GM19452 (cell line): ENCODE results near the gene DAB1.

Experiments used
- ATAC-seq: cut with Tn5 transposase; IDR thresholded peaks from one replicate; pipeline ENCODE4 v1.9.1; 2021; ENCODE audit not compliant: unreplicated experiment

DAB1 gene

DNA sequence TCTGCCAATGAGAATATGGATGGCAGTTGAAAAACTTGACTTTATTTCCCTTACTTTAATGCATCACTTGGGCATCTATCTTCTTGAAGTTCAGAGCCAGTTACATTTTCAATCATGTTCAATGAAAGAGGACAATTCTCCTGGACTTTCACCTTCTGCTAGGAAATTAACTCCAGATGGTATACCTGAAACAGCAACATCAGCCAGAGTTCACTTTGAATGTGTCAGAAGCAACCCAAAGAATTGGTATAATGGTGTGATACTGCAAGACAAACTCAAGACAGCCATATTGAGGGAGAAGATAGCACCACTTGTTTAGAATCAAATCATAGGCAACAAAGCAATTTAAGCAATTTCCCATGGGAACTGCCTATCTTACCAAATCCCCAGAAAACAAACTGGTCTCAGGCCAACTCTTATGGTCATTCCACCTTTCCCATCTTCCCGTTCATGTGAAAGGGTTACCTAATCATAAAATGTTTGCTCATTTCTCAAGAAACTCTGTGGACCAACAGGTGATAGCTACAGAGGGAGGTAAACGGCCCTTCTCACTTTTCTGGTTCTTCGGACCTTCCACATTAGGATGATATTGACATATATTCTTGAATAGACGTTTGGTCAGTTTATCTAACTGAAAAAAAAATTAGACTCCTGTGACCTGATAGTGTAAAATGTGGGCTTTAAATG lies 428.3 kb downstream of the DAB1 start:
- no peak for ATAC-seq

DNA sequence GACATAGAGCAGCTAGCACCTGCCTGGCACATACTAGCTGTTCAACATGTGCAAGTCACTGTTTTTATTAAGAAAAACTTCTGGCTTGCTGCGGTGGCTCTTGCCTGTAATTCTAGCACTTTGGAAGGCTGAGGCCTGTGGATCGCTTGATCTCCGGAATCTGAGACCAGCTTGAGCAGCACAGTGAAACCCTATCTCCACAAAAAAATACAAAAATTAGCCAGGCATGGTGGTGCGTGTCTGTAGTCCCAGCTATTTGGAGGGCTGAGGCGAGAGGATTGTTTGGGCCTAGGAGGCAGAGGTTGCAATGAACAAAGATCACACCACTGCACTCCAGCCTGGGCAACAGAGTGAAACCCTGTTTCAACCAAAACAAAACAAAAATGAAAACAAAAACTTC lies 430.4 kb downstream of the DAB1 start:
- no peak for ATAC-seq

DNA sequence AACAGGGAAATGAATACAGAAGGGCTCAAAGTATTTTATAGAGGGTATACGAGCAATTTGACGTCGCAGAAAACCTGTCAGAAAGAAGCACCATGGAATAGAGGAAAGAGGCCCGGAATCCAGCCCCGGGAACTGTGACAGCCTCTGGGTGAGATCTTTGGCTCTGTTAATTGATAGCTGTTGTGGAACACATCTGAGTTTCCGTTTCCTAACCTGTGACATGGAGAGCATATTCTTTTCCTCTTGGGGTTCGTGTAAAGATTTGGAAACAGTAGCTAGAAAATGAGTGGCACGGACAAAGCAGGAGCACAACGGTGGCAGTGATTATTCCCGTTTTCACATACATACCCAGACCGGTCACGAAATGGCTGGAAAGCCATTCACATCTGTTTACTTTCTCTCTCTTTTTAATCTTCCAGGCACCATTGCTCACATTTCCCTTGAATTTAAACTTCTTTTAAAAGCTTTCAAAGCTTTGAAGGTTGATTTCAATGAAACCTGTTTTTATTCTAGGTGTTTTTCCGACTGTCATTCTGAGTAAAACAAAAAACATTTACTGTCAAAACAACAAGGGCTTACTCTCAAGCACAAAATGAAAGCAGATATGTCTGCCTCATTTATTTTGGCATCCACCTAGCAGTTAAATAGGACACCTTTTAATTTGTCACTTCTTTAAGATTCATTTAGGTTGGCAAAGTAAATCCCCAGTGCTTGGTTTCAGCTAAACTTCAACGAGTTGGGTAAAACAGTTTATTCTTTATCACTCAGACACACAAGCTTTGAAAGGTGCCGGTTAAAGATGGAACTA lies 431.3 kb downstream of the DAB1 start:
- no peak for ATAC-seq

DNA sequence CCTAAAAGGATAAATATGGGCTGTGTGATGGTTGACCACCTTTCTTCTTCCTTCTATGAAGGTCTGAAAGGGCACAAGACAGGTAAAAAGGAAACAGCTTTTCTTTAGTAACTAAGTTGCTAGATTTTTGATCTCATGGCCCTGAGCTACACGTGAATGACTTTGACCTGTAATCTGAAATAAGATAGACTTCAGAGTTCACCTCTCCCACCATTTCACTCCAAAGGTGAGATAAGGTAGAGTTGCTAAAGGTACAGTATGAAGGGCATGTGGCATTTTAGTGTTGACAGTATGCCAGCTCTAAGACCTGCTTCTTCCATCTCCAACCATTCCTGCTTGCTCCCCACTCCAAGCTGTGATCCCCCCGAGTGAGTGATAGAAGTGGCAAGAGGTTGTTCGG lies 432.3 kb downstream of the DAB1 start:
- ATAC-seq, result no peak

DNA sequence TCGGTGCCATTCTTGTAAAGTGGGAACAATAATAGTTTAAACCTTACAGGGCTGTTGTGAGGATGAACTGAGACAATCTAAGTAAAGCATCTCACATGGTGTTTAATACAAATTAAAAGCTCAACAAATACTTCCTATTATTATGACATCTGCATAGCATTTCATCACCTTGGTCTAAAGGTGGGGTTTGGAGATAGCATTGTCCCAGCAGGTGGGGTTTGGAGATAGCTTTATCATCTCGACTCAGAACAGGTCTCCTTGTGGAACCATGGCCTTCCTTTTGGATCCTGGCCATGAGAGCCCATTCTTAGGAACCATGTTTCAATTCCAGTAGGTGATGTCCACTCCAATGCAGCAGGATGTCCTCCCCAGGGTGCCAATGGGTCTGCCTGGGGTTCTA lies 437.5 kb downstream of the DAB1 start:
- ATAC-seq, result no peak

DNA sequence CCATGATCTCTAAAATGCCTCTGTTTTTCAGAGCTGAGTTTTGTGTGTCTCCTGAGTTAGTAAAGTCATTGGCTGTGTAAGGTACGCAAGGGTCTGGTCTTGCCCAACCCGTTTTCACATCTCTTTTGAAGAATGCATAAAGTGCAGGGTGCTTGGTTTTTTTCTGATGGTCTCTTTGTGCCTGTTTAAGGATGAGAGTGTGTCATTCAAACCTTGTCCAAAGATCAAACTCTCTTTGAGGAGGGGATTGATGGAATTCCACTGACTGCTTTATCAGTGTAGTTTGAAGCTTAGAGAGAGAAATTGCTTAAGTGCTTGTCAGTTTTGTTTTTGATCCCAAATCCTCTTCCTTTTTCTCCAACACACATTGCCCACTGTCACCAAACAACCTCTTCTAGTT lies 438.0 kb downstream of the DAB1 start:
- no peak for ATAC-seq

DNA sequence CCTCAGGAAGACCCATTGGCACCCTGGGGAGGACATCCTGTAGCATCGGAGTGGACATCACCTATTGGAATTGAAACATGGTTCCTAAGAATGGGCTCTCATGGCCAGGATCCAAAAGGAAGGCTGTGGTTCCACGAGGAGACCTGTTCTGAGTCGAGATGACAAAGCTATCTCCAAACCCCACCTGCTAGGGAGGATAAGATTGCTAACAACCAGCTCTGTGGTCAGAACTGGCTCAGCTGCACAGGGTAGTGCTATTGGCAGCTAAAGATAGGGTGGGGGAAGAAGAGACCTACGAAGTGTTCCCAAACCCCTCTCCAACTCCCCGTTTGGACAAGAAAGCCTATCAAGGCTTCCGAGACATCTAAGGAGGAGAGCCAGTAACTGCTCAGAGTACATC lies 440.4 kb downstream of the DAB1 start:
- no peak for ATAC-seq

DNA sequence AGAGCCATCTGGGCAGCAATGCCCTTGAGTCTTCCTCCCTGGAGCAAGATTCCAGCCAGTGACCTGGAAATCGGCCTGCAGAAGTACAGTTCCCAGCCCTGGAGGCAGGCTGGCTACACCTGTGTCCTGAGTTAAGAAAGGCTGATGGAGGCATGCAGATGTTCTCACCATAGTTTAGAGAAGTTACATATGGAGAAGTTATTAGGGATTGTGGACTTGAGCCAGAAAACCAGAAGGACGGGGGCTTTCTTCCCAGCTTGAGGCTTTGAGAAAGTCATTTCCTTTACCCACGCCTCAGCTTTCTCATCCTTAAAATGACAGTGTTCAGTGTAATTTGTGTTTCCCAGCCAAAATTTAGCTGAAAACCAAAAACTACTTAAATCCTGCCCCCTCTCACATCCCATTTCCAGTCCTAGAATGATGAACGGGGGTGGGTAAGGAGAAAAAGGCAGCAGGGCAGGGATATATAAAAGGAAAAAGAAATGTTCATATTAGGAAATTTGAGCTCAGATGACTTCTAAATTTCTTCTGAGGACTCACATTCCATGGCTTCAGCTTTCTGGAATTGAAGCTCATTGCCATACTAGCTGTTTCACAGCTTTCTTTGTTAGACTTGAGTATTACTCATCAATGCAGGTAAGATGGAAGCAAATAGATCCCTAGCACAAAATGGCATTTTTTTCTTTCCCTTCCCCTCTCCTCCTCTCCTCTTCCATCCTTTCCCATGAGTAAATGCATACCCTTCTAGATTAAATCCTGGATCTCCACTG lies 443.7 kb downstream of the DAB1 start:
- ATAC-seq, result no peak

DNA sequence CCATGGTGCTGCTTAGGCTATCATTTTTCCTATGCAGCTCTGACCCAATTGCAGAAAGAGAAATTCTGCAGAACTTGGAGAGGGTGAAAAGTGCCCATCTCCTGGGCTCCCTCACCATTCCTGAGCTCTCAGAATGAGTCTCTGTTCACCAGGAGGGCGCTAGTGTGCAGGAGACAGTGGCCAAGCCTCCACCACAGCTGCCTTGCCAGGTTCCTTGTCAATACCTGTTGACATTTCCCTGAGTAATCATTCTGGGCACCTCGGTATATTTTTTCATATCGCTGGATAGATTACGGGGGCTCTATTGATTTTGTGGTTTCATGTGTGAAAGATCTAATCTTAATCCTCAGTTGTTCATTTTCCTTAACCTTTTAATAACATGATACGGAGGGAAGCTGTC lies 445.0 kb downstream of the DAB1 start:
- ATAC-seq, result no peak

DNA sequence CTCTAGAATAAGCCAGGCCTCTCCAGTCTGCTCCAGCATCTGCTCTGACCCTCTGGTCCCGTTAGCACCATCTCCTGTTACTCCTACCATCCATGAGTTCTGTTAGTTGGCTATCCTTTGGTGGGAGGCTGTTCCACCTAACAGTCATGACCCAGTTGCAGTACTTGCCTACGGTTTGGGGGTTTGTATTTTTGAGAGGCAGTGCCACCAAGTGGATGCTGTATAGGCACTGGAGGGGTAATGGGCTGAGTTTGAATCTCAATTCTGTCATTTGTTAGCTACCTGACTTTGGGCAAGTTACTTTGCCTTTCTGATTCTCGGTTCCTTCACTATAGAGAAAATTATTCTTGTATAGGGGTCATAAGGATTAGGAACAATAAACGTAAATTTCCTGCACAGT lies 445.9 kb downstream of the DAB1 start:
- ATAC-seq, result no peak

DNA sequence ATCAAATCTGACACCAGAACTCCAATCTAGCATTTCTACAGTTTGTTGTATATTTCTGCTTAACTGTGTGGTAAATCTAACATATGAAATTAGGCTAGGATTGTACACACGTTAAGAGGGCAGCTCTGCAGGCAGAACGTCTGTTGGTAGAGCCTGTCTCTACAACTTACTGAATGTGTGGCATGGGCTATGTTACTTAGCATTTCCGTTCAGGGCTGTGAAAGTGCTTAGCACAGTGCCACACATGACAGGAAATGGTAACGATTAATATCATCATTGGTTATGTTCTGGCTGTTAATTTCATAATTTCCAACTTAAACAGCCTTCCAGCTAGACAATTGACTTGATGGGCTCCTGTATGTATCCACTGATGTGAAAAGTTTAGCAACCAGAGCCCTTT lies 448.4 kb downstream of the DAB1 start:
- no peak for ATAC-seq

DNA sequence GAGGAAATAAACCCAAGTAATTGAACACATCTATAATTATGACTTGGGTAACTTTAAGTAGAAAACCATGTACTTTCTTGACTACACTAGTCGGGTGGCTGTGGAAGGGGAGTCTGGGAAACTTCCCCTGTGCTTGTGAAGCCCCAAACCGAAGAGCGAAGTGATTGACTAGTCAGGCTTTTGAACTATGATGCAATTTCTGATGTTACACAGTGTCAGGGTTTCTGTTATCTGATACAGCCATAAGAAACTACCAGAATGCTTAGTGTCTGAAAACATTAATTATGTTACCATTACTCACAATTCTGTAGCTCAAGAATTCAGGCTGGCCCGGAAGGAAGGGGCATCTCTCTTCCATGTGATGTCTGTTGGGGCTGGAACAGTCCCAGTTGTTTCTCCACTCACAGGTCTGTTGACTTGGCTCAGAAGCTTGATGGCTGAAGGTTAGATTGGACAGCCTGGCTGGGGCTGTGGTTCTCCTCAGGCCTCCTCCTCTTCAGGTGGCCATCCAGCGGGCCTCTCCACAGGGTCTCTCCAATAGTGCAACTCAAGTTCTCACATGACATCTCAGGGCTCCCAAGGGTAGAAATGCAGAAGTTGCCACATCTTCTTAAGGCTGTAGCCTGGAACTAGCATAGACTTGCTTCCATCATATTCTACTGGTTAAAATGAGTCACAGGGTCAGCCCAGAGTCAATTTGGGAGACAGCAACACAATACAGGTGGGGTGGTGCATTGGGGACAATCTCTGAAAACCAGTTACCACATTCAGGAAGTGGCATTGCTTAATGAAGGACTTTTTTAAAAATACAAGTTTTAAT lies 449.7 kb downstream of the DAB1 start:
- ATAC-seq, result no peak

DNA sequence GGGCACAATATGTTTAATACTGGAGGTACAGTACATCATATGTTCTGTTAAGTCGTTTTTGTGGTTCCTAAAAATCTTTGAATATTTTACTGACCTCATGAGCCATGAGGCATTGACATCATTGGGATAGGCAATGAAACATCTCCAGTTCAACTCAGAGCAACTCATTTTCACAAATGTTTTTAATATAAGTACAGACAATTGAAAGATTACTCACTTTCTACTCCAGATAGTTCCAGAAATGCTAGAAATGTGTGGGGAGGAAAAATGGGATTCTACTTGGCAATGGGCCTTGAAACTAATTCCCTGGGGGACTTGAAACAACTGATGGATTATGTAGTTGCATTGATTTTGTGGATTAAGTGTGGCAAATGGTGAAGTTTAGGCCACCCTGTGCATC lies 450.9 kb downstream of the DAB1 start:
- no peak for ATAC-seq

DNA sequence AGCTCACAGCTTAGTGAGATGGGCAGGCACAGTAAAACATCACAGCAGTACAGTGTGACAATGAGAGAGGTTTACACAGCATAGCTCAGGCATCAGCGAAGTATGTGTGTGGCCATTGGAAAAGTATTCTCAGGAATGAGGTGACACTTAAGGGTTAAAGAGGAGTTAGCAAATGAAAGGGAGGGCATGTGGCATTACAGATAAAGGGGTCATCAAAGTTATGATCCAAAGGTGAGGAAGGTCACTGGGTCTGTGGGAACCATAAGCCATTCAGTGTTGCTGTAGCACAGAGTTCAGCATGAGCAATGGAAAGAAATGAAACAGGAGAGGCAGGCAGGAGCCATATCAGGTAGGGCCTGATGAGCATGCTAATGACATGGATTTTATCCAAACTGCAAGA lies 453.6 kb downstream of the DAB1 start:
- no peak for ATAC-seq

DNA sequence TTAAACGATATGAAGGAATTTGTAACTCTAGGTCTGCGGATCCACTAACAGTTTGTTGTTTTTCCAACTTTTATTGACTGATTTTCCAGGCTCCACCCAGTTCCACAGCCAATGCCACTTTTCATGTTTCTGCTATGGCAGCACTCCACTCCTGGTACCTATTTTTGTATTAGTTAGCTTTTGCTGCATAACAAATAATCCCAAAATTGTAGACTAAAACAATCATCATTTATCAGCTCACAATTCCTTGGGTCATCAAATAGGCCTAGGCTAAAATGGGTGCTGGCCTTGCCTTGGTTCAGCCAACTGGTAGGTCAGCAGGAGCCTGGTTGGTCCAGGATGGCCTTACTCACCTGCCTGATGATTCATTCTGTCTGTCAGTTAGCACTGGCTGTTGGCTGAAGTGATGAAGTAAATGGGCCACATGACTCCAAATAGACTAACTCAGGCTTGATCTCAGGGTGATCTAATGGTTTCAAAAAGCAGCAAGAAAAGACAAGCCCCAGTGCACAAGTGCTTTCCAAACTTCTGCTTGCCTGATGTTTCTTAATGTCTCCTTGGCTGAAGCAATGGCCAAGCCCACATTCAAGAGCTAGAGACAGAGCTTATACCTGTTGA lies 454.9 kb downstream of the DAB1 start:
- ATAC-seq, result no peak

DNA sequence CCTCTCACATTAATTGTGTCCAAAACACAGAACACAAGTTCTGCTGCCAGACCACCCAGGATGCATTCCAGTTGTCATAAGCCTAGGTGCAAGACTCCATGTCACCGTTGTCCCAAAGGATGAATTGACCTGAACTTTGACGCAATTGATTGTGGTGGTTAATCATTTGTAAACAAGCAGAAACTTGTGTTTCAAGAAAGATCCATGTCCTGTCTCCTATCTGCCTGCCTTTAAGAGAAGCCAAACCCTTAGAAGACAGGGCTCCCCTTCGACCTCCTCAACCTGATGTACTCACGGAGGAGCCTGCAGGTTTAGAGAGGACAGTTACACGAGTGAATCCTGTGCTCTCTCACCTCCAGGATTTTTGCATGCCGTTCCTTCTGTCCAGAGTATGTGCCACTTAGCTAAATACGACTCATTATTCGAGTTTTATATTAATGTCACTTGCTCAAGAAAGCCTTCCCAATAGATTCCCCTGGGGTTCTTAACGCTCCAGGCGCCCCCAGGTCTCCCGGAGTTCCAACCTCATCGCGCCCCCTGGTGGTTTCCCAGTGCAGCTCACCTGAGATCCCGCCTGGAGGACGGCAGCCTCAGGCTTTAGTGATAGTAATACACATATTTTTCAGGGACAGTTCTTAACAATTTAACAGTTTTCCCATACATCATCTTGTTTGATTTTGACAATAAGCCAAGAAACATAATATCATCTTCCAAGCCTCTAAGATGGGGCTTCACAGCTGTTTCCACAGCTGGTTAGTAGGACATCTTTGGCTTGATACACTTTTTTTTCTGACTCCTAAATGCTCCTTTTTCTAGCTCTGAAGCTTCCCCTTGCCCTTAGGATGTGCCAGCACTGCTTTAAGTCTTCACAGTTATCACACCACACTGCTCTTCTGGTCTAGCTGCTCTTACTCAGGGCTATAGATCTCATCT lies 455.7 kb downstream of the DAB1 start:
- no peak for ATAC-seq

DNA sequence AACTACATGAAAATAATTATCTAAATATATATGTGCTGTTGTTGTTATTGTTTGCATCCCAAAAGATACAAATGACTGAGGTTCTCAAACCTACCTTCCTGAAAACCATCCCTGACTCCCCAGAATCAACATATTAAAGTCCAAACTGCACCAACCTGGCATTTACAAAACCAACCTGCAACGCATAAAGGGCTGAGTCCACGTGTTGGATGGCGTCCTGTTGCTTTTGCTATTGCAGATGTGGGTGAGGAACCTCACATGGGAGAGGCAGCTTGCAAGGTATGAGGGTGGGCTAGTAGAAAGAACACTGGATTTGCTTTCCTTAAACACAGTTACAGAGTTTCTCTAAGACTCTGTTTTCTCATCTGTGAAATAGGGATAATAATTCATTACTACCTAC lies 456.5 kb downstream of the DAB1 start:
- no peak for ATAC-seq

DNA sequence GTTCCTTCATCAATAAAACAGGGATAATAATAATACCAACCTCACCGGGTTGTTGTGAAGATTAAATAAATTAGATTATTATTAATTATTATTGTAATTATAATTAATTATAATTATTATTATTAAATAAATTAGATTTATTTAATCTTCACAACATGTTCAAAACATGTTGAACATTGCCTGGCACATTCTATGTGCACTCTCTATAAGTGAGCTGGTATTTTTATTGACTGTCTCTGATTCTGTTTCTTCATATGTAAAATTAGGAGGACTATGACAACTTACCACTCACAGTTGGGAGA lies 457.2 kb downstream of the DAB1 start:
- ATAC-seq, result no peak

DNA sequence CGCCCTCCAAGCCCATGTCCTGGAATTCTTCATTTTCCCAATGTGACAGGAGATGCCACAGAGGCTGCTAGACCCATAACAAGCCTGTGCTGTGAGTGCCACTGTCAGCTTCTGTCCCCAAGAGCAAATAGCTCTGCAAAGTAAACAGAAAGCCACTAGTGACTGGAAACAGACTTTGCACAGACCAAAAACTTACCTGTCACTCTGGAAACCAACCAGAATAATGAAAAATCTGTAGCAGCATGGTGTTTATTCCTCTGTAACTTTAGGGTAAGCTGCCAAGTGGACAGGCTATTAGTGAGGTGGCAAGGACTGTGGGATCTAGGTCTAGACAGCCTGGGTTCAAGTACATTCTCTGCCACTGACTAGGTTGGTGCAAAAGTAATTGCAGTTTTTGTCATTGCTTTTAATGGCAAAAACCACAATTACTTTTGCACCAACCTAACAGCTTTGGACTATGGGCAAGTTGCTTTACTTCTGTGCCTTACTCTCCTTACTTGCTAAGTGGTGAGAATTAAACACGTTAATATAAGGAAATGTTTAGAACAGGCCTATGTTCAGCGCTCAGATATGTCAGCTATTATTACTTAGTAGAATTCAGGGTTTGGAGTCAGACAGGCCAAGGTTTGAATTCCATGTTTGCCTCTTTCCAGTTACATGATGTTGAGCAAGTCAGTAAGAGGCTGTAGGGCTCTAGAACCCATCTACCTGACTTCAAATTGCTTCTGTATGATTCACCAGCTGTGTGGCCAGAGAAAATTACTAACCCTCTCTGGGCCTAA lies 457.8 kb downstream of the DAB1 start, which contains the start of gene C8B:
C8B (minus strand) TSS at position 100 of the 782 bp plus-strand sequence; CDS start at position 33, 67 bp downstream.
- ATAC-seq, result no peak
